T47D (cell line): ENCODE results near the gene CDC42EP4.

Experiments used
- DNase-seq, 2 experiments: peaks; one replicate each; pipeline versions ENCODE4 v3.0.0 to v3.0.0-alpha.2; 2011 to 2012; ENCODE audit warnings: low read depth in 1 of 2, low spot score in 1 of 2
- JUND ChIP-seq: IDR thresholded peaks from 2 replicates; pipeline ENCODE4 v1.6.1; 2012; ENCODE audit warnings: low read depth
- in situ Hi-C: cut with HindIII; loops from 2 replicates; pipeline ENCODE4 v1.10.0; 2016; ENCODE audit warnings: low sequenced_read_pairs, low pct_unique_long_range_greater_than_20kb

Gene CDC42EP4

GRCh38 chr17:73349647-73350046 lies 37.8 kb upstream of the CDC42EP4 start:
- in situ Hi-C loops: no loop called here
- DNase-seq: no peak

DNA sequence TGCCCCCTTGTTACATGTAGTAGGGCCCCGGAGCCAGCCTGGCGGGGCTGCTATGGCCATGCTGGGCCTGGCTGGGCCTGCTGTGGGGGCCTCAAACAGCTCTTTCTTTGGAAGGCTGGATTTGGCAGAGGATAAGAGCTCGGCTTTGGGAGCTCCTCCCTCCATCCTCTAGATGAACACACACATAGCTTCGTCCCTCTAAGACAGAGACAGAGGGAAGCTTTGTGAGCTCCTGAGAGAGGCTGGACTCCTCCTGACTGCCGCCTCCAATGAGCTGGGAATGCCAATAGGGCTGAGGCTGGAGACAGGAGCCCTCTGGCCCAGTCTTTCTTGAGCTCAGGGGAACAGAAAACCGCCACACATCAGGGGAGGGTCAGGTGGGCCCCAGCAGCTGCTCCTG lies 37.3 kb upstream of the CDC42EP4 start:
- in situ Hi-C loops: no loop called here
- TF ChIP-seq JUND: no peak

More at GRCh38 chr17:73349647-73350046, 37.8 kb upstream of the CDC42EP4 start:
- TF ChIP-seq JUND: no peak

DNA sequence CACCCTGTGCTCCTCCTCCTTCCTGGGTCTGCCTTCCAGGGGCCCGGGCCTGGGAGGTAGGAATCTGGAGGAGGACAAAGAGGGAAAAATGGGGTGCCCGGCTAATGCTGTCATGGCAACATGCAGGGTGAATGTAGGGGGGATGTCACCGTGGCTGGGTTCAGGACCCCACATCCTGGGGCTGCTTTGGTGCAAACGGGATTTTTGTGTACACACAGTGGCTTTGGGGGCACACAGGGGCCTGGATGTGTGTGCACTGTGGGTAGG lies 37.0 kb upstream of the CDC42EP4 start:
- DNase-seq: no peak
- in situ Hi-C loops: no loop called here

More for the DNA sequence above, 37.3 kb upstream of the CDC42EP4 start:
- DNase-seq: no peak

DNA sequence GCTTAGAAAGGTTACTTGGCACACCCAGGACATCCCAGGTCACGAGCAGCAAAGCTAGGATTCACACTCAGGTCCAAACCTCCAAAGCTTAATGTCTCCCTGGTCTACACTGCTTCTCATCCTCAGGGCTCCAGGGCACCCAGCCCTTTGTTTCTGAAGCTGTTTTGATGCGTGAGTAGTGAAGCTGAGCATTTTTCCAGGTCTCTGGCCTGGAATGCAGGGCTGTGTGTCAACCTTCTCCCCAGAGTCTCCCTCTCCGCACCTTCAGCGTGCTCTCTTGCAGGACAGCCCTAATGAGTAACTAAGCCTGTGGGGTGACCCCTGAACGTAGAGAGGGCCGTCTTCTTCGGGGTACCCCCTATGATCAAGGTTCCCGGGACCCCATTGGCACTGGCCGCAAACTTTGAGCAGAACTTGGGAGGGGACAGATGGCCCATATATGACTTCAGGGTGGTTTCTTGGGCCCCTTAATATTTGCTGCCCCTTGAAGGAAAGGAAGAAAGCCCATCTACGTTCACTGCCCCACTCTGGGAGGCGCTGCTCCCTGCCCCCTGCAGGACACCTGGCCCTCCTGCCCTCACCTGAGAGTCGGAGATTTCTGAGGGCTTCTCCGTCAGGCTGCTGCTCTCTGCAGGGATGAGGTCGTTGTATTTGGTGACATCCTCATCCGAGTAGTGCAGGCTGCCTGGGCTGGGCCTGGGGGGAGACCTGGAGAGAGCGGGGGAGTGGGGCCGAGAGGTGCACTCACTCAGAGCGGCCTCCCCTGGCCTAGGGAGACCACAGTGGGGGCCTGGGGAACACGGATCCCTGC lies 36.4 kb upstream of the CDC42EP4 start:
- no peak for TF ChIP-seq JUND
- no peak for DNase-seq
- in situ Hi-C loops: no loop called here

More for the DNA sequence above, 37.0 kb upstream of the CDC42EP4 start:
- TF ChIP-seq JUND: no peak

DNA sequence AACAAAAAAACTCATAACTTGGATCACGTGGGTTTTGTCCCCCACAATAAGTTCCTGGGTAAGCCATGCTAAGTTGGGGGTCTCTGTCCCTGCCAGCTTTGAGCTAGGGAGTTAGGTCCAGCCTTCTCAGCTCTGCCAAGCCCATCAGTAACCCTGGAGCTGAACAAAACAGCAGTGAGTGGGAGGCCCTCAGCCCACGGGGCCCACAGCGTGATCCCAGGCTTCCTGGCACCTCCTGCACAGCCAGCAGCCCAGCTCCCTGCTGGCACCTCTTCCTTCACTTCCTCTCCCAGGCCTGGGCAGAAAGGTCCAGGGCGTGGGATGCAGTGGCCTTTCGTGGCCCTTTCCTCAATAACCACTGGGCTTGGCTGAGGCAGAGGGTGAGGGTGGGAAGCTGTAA lies 35.5 kb upstream of the CDC42EP4 start:
- no peak for TF ChIP-seq JUND
- in situ Hi-C loops: no loop called here
- no peak for DNase-seq

GRCh38 chr17:73346501-73347162 lies 34.8 kb upstream of the CDC42EP4 start:
- DNase-seq: no peak
- no peak for TF ChIP-seq JUND
- in situ Hi-C loops: no loop called here

DNA sequence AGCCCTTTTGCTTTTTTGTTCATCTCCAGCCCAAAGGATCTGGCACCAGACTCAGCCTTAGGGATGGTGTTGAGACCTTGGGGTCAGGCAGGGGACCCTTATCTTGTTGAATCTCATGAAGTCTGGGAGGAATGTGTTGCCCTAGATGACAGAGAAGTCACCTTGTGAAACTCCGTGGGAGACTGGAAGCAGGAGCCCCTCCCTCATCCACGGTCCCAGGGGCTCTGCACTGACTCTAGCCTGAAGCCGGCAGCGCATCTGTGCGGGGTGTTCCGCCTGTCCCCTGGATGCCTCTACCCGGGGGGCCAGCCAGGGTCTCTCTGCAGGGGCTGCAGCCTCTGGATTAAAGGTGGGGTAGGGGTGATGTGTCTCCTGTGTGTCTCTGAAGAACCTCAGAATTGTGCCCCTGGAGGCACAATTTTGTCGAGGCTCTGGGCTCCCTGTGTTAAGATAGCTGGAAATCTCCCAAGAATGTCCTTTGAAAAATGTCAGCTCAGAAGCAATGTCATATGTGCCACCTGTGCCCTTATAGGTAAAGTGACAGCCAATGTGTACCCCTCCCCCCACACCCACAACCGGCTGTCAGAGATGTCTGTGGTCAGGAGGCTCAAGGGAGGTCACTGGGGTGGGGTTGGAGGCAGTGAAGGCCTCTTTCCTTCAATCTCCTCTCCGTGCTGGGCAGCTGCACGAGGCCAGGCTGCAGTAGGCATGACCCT lies 32.1 kb upstream of the CDC42EP4 start:
- no peak for TF ChIP-seq JUND
- in situ Hi-C loops: no loop called here
- DNase-seq: no peak

GRCh38 chr17:73343168-73343634 lies 31.4 kb upstream of the CDC42EP4 start:
- TF ChIP-seq JUND: no peak
- in situ Hi-C loops: no loop called here
- DNase-seq: no peak

DNA sequence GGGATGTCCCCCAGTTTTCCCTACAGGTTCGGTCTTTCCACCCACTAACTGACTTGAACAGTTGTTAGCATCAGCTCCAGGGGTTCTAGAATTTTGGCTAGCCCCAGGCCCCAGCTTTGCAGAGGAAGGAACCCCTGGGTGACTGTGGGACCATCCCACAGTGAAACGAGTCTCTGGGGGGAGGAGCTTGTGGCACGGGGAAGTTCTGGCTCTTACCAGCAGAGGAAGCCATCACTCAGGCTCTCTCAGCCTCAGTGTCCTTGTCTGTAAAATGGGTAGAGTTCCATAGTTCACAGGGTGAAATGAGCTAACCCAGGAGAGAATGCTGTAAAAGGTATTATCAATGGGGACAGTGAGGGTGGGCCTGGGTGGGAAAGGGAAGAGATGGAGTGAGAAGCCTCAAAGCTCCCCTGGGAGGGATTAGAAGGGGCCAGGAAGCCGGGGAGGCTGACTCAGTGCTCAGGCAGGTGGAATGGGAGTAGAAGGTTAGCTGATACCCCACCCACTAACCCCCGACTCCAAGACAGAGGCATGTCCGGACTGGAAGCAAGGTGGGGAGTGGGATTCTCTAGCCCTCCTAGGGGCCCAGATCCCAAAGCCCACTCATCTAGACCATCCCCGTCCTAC lies 30.9 kb upstream of the CDC42EP4 start:
- no peak for TF ChIP-seq JUND
- in situ Hi-C loops: no loop called here
- no peak for DNase-seq

DNA sequence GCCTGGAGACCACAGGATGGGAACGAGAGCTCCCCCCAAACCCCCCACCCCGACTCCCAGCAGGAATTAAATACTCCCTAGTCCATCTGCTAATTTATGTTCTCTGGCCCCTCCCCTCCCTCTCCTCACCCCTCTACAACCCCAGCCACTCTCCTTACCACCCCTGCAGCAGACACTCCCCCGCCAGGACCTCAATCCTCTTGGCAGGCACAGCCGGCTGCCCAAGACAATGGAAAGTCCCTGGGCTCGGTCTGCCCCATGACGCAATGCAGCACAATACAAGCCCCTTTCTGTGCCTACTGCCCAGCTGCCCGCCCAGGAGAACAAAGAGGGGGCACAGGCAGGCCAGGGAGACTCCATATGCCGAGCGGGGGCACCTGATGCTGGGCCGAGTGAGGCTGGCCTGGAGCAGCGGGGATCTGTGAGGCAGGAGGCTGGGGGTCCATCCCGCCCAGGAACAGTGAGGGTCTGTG lies 30.3 kb upstream of the CDC42EP4 start:
- DNase-seq: no peak
- in situ Hi-C loops: no loop called here
- no peak for TF ChIP-seq JUND

- in situ Hi-C loops: no loop called here
- no peak for DNase-seq
- TF ChIP-seq JUND: no peak
These were observed 29.7 kb upstream of the CDC42EP4 start for GRCh38 chr17:73341350-73342049.

GRCh38 chr17:73340093-73340596 lies 28.3 kb upstream of the CDC42EP4 start:
- in situ Hi-C loops: no loop called here
- no peak for TF ChIP-seq JUND

More at GRCh38 chr17:73340093-73340596, 28.3 kb upstream of the CDC42EP4 start:
- no peak for DNase-seq
